SU-DHL-6 (cell line): ENCODE results near the gene ST6GALNAC6.

ENCODE experiments used
- CTCF ChIP-seq: fragments of 200-600 bp; sonication (generic); IDR thresholded peaks from one replicate; pipeline ENCODE4 v1.5.1; 2017; ENCODE audit warnings: antibody characterized with exemption, mild to moderate bottlenecking, low read length, moderate library complexity; ENCODE audit not compliant: insufficient read depth, poor library complexity, severe bottlenecking
- EZH2phosphoT487 ChIP-seq: fragments of 200-600 bp; sonication (generic), shearing (Covaris generic); conservative IDR thresholded peaks from 2 replicates; pipeline ENCODE4 v1.6.1; 2018; ENCODE audit warnings: mild to moderate bottlenecking, antibody characterized with exemption, low read length, moderate library complexity, mixed read lengths

- TF ChIP-seq CTCF: no peak
- no peak for TF ChIP-seq EZH2phosphoT487
These were observed 38.6 kb downstream of the ST6GALNAC6 start for GRCh38 chr9:127860779-127861178.
